Measurements from ENCODE around the gene NT5DC1. TPM values are rescaled to one million over a fixed set of nuclear protein-coding genes. Genes with fewer than 3 reads are reported as not detected.

NT5DC1 gene
- total RNA-seq, 2 donors from 2014 or later: 5.6 to 10.9 TPM

- Histone ChIP-seq H3K27me3 (no peaks in the 10 kb centered on the region), H3K4me1 (no peaks in the 10 kb centered on the region), H3K36me3 (replicated peaks in 1 of 2; ENCODE audit: insufficient read depth in 1 of 2, low read depth in 2 of 2) (no peaks in the 10 kb centered on the region), H3K9me3 (no peaks in the 10 kb centered on the region), H3K4me3 (no peak overlapping the region), H3K27ac (no peak overlapping the region)
- TF ChIP-seq CTCF (IDR thresholded peaks at IDR 0.05) (no peak), POLR2A (IDR thresholded peaks at IDR 0.05) (no peak)
- DNase-seq (no peak), ATAC-seq (no peak)
- intact Hi-C loops (cut with DNase I): no loop called here
Measured at GRCh38 chr6:116298973-116299372, 198.3 kb downstream of the NT5DC1 start.

Other genes with a start within 250 kb of the NT5DC1 start
- gene FRK, start 40.0 kb upstream of the NT5DC1 start, total RNA-seq: 1 to 10 TPM; 7.9 to 9.1 TPM
- 1 to 10 TPM in 1 of 2 donors, under 1 TPM in 1; 0.26 to 4.9 TPM for gene COL10A1, start 25.3 kb downstream of the NT5DC1 start, total RNA-seq
- gene TSPYL4, start 153.2 kb downstream of the NT5DC1 start, total RNA-seq: 10 to 100 TPM in 1 of 2 donors, 1 to 10 TPM in 1; 8.6 to 12.7 TPM
- gene TSPYL1, start 179.1 kb downstream of the NT5DC1 start, total RNA-seq: 10 to 100 TPM; 44.1 to 45.2 TPM

Measured in body of pancreas (tissue), 4 donors.